ENCODE measurements around the gene CYSLTR2.

CYSLTR2 gene

DNA sequence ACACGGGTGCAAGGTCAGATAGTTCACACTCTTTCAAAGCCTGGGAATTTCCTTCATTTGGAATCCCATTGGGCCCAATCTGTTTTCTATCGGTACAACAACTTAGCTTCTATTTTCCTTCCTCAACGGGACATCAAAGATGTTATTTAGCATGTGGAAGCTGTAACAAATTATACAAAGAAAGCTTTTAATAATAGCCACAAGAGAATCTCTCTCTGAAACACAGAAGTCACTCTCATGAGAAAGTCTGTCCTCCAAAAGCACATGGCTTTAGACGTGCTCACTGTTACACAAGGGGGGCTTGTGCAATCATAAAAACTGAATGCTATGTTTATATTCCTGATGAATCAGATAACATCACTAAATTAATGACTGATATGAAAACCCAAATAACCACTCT, 28.9 kb upstream of the CYSLTR2 start:
- no peaks in the 10 kb centered on the region for H3K9me3 ChIP-seq (ENCODE audit: severe bottlenecking)
- no peak overlapping the region for H3K4me3 ChIP-seq (ENCODE audit: low read depth, low read length)
- no peak overlapping the region for H3K27ac ChIP-seq
- no peaks in the 10 kb centered on the region for H3K36me3 ChIP-seq
- no peak for DNase-seq
- no peak for TF ChIP-seq CTCF (IDR thresholded peaks at IDR 0.05; ENCODE audit: low read depth, low read length)
- H3K27me3 ChIP-seq (ENCODE audit: insufficient read depth, low read depth, severe bottlenecking) = no peaks in the 10 kb centered on the region

- no peaks in the 10 kb centered on the region for H3K9me3 ChIP-seq (ENCODE audit: severe bottlenecking)
- no peak overlapping the region for H3K4me3 ChIP-seq (ENCODE audit: low read depth, low read length)
- no peaks in the 10 kb centered on the region for H3K27me3 ChIP-seq (ENCODE audit: insufficient read depth, low read depth, severe bottlenecking)
- no peak for TF ChIP-seq CTCF (IDR thresholded peaks at IDR 0.05; ENCODE audit: low read depth, low read length)
- H3K27ac ChIP-seq = no peak overlapping the region
- no peaks in the 10 kb centered on the region for H3K36me3 ChIP-seq
- DNase-seq = no peak
Observed at GRCh38 chr13:48625413-48626076, 28.2 kb upstream of the CYSLTR2 start.

DNA sequence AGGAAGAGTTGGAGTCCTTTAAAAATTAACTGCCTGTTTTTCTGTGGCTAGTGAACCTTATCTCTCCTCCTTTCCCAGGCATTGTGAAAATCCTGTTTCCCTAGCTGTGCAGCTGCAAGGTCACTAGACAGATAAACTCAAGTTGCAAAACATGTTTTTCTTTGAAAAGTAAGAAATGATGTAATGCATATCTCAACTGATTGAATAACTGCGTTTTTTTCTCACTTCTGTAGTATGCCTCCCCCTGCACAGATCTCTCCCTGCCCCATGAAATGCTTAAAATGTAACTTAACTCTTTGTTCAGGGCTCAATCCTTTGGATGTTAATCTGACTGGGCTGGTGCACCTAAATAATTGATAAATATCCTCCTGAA, 27.7 kb upstream of the CYSLTR2 start:
- no peak overlapping the region for H3K4me3 ChIP-seq (ENCODE audit: low read depth, low read length)
- no peak for TF ChIP-seq CTCF (IDR thresholded peaks at IDR 0.05; ENCODE audit: low read depth, low read length)
- H3K36me3 ChIP-seq = no peaks in the 10 kb centered on the region
- H3K27ac ChIP-seq = no peak overlapping the region
- H3K27me3 ChIP-seq (ENCODE audit: insufficient read depth, low read depth, severe bottlenecking) = no peaks in the 10 kb centered on the region
- no peak for DNase-seq
- no peaks in the 10 kb centered on the region for H3K9me3 ChIP-seq (ENCODE audit: severe bottlenecking)

GRCh38 chr13:48626726-48627451, 26.8 kb upstream of the CYSLTR2 start:
- no peak for TF ChIP-seq CTCF (IDR thresholded peaks at IDR 0.05; ENCODE audit: low read depth, low read length)
- no peak overlapping the region for H3K27ac ChIP-seq
- no peak overlapping the region for H3K4me3 ChIP-seq (ENCODE audit: low read depth, low read length)
- DNase-seq = no peak
- no peaks in the 10 kb centered on the region for H3K27me3 ChIP-seq (ENCODE audit: insufficient read depth, low read depth, severe bottlenecking)
- no peaks in the 10 kb centered on the region for H3K36me3 ChIP-seq
- H3K9me3 ChIP-seq (ENCODE audit: severe bottlenecking) = no peaks in the 10 kb centered on the region

GRCh38 chr13:48629277-48629676, 24.5 kb upstream of the CYSLTR2 start:
- no peak overlapping the region for H3K4me3 ChIP-seq (ENCODE audit: low read depth, low read length)
- H3K9me3 ChIP-seq (ENCODE audit: severe bottlenecking) = no peaks in the 10 kb centered on the region
- no peaks in the 10 kb centered on the region for H3K27me3 ChIP-seq (ENCODE audit: insufficient read depth, low read depth, severe bottlenecking)
- no peaks in the 10 kb centered on the region for H3K36me3 ChIP-seq
- DNase-seq = no peak
- TF ChIP-seq CTCF (IDR thresholded peaks at IDR 0.05; ENCODE audit: low read depth, low read length) = no peak
- H3K27ac ChIP-seq = no peak overlapping the region

Data from WERI-Rb-1 (cell line).